Activated CD4-positive, alpha-beta T cell treated with anti-CD3 and anti-CD28 coated beads for 24 hours (primary cell): ENCODE data around the gene ZFAND3.
A peak's percentile ranks its signal among the peaks of the same experiment; 100 is the strongest.

Source experiments
- DNase-seq, 2 donors: peaks; one replicate each; pipeline ENCODE4 v3.0.0-alpha.2; 2020; ENCODE audit warnings: low read depth in 2 of 2

Gene ZFAND3

GRCh38 chr6:37798436-37799262, 20.9 kb upstream of the ZFAND3 start:
- no peak for DNase-seq

GRCh38 chr6:37799263-37799644, 20.3 kb upstream of the ZFAND3 start:
- DNase-seq: no peak

- no peak for DNase-seq
These were observed 18.6 kb upstream of the ZFAND3 start for GRCh38 chr6:37800703-37801604.

- DNase-seq: no peak
These were observed 18.0 kb upstream of the ZFAND3 start for GRCh38 chr6:37801605-37801940.

GRCh38 chr6:37802810-37803209, 16.7 kb upstream of the ZFAND3 start:
- DNase-seq: no peak

GRCh38 chr6:37804586-37804985, 14.9 kb upstream of the ZFAND3 start:
- DNase-seq: no peak

GRCh38 chr6:37806213-37806612, 13.3 kb upstream of the ZFAND3 start:
- DNase-seq: no peak

- DNase-seq: no peak
These were observed 11.9 kb upstream of the ZFAND3 start for GRCh38 chr6:37807656-37808055.

GRCh38 chr6:37809197-37809543, 10.4 kb upstream of the ZFAND3 start:
- no peak for DNase-seq

- no peak for DNase-seq
These were observed 6.7 kb upstream of the ZFAND3 start for GRCh38 chr6:37812841-37813240.

- no peak for DNase-seq
These were observed 5.2 kb upstream of the ZFAND3 start for GRCh38 chr6:37814374-37814773.

GRCh38 chr6:37816599-37817375, 2.7 kb upstream of the ZFAND3 start:
- no peak for DNase-seq

- DNase-seq: peak; percentile 89 to 91
These were observed 871 bp upstream of the ZFAND3 start for GRCh38 chr6:37818536-37819176.

- peak; percentile 16 to 28 for DNase-seq
These were observed 533 bp downstream of the ZFAND3 start for GRCh38 chr6:37819802-37820717.

- DNase-seq: no peak
These were observed 1.2 kb downstream of the ZFAND3 start for GRCh38 chr6:37820718-37821079.

GRCh38 chr6:37821446-37821845, 1.9 kb downstream of the ZFAND3 start:
- DNase-seq: no peak

GRCh38 chr6:37822851-37823682, 3.5 kb downstream of the ZFAND3 start:
- DNase-seq: peak; percentile 15 to 33

- DNase-seq: no peak
These were observed 4.6 kb downstream of the ZFAND3 start for GRCh38 chr6:37824170-37824569.

GRCh38 chr6:37826188-37826587, 6.7 kb downstream of the ZFAND3 start:
- no peak for DNase-seq

- no peak for DNase-seq
These were observed 7.5 kb downstream of the ZFAND3 start for GRCh38 chr6:37826993-37827392.
